ENCODE data around the gene CEP72.
A peak's percentile ranks its signal among the peaks of the same experiment; 100 is the strongest.
"Not testable (repeated sequence)": the region's sequence is repeated elsewhere in the genome, so short reads cannot be mapped to it uniquely, and the experiment has no call there.

CEP72 gene

GRCh38 chr5:581266-581665, 30.9 kb upstream of the CEP72 start:
- DNase-seq, result no peak

- no peak for DNase-seq
Measured at GRCh38 chr5:581941-582340, 30.2 kb upstream of the CEP72 start.

GRCh38 chr5:582445-582844, 29.7 kb upstream of the CEP72 start:
- DNase-seq, result not testable (repeated sequence)

- no peak for DNase-seq
Measured at GRCh38 chr5:582936-583635, 29.1 kb upstream of the CEP72 start.

- no peak for DNase-seq
Measured at GRCh38 chr5:583645-584044, 28.5 kb upstream of the CEP72 start.

- DNase-seq, result no peak
Measured at GRCh38 chr5:584216-584615, 27.9 kb upstream of the CEP72 start.

GRCh38 chr5:584846-585245, 27.3 kb upstream of the CEP72 start:
- DNase-seq, result no peak

- DNase-seq, result no peak
Measured at GRCh38 chr5:585556-585955, 26.6 kb upstream of the CEP72 start.

GRCh38 chr5:585962-586628, 26.0 kb upstream of the CEP72 start:
- no peak for DNase-seq

GRCh38 chr5:586751-587285, 25.3 kb upstream of the CEP72 start:
- DNase-seq, result no peak

- no peak for DNase-seq
Measured at GRCh38 chr5:587403-587802, 24.7 kb upstream of the CEP72 start.

GRCh38 chr5:588406-588995, 23.6 kb upstream of the CEP72 start:
- no peak for DNase-seq

GRCh38 chr5:589173-589572, 23.0 kb upstream of the CEP72 start:
- no peak for DNase-seq

- no peak for DNase-seq
Measured at GRCh38 chr5:589588-589987, 22.6 kb upstream of the CEP72 start.

GRCh38 chr5:590346-590745, 21.8 kb upstream of the CEP72 start:
- DNase-seq, result no peak

GRCh38 chr5:591746-592145, 20.4 kb upstream of the CEP72 start:
- peak; percentile 72 for DNase-seq

- no peak for DNase-seq
Measured at GRCh38 chr5:592158-592557, 20.0 kb upstream of the CEP72 start.

GRCh38 chr5:593511-593910, 18.6 kb upstream of the CEP72 start:
- no peak for DNase-seq

GRCh38 chr5:594226-594860, 17.8 kb upstream of the CEP72 start:
- no peak for DNase-seq

GRCh38 chr5:595285-595875, 16.8 kb upstream of the CEP72 start:
- no peak for DNase-seq

GRCh38 chr5:597871-598563, 14.1 kb upstream of the CEP72 start:
- DNase-seq, result no peak

GRCh38 chr5:598564-598890, 13.6 kb upstream of the CEP72 start:
- no peak for DNase-seq
